HEK293 (cell line): ENCODE measurements around the gene NUDT3.

Source experiments
- ATF2 ChIP-seq: fragments of 450-650 bp; formaldehyde crosslinking; IDR thresholded peaks from 2 replicates; pipeline ENCODE4 v1.5.1; 2016; ENCODE audit warnings: missing biosample characterization, missing genetic modification characterization, low read depth
- GFI1B ChIP-seq: fragments of 450-650 bp; formaldehyde crosslinking; IDR thresholded peaks from 2 replicates; pipeline ENCODE4 v1.5.1; 2016; ENCODE audit warnings: missing biosample characterization, missing genetic modification characterization
- KLF1 ChIP-seq: fragments of 450-650 bp; formaldehyde crosslinking; IDR thresholded peaks from 2 replicates; pipeline ENCODE4 v1.5.1; 2016; ENCODE audit warnings: missing biosample characterization, missing genetic modification characterization
- MYNN ChIP-seq: fragments of 450-650 bp; formaldehyde crosslinking; IDR thresholded peaks from 2 replicates; pipeline ENCODE4 v1.5.1; 2016; ENCODE audit warnings: missing biosample characterization, missing genetic modification characterization, borderline replicate concordance
- PRDM4 ChIP-seq: fragments of 450-650 bp; formaldehyde crosslinking; IDR thresholded peaks from 2 replicates; pipeline ENCODE4 v1.5.1; 2017; ENCODE audit warnings: missing biosample characterization, missing genetic modification characterization
- REST ChIP-seq: fragments of 450-650 bp; formaldehyde crosslinking; IDR thresholded peaks from 2 replicates; pipeline ENCODE4 v1.5.1; 2016; ENCODE audit warnings: missing biosample characterization, missing genetic modification characterization
- SETDB1 ChIP-seq: IDR thresholded peaks from one replicate; pipeline ENCODE4 v1.6.1; 2017; ENCODE audit warnings: mild to moderate bottlenecking, low read length, moderate library complexity, mixed read lengths; ENCODE audit not compliant: insufficient read length
- ZBTB7A ChIP-seq: fragments of 450-650 bp; formaldehyde crosslinking; IDR thresholded peaks from 2 replicates; pipeline ENCODE4 v1.5.1; 2016; ENCODE audit warnings: low read depth, missing biosample characterization, missing genetic modification characterization
- ZNF292 ChIP-seq: fragments of 450-650 bp; formaldehyde crosslinking; IDR thresholded peaks from 2 replicates; pipeline ENCODE4 v1.5.1; 2016; ENCODE audit warnings: low read depth, missing biosample characterization, missing genetic modification characterization, borderline replicate concordance
- ZNF404 ChIP-seq: fragments of 450-650 bp; formaldehyde crosslinking; IDR thresholded peaks from 2 replicates; pipeline ENCODE4 v1.5.1; 2017; ENCODE audit warnings: missing biosample characterization, missing genetic modification characterization
- ZNF529 ChIP-seq: fragments of 450-650 bp; formaldehyde crosslinking; IDR thresholded peaks from 2 replicates; pipeline ENCODE4 v1.5.1; 2017; ENCODE audit warnings: missing genetic modification characterization, missing biosample characterization; ENCODE audit not compliant: insufficient replicate concordance
- ZNF623 ChIP-seq: fragments of 450-650 bp; formaldehyde crosslinking; IDR thresholded peaks from 2 replicates; pipeline ENCODE4 v1.5.1; 2016; ENCODE audit warnings: missing biosample characterization, missing genetic modification characterization
- ZNF704 ChIP-seq: fragments of 450-650 bp; formaldehyde crosslinking; IDR thresholded peaks from 2 replicates; pipeline ENCODE4 v1.5.1; 2016; ENCODE audit warnings: missing biosample characterization, missing genetic modification characterization
- TF ChIP-seq, protein P1 (sequence below): fragments of 450-650 bp; formaldehyde crosslinking; IDR thresholded peaks from 2 replicates; pipeline ENCODE4 v1.5.1; 2016; ENCODE audit warnings: missing biosample characterization, missing genetic modification characterization

- no peak for TF ChIP-seq ZNF704 (tag by site-specific recombination)
- TF ChIP-seq, protein P1, sequence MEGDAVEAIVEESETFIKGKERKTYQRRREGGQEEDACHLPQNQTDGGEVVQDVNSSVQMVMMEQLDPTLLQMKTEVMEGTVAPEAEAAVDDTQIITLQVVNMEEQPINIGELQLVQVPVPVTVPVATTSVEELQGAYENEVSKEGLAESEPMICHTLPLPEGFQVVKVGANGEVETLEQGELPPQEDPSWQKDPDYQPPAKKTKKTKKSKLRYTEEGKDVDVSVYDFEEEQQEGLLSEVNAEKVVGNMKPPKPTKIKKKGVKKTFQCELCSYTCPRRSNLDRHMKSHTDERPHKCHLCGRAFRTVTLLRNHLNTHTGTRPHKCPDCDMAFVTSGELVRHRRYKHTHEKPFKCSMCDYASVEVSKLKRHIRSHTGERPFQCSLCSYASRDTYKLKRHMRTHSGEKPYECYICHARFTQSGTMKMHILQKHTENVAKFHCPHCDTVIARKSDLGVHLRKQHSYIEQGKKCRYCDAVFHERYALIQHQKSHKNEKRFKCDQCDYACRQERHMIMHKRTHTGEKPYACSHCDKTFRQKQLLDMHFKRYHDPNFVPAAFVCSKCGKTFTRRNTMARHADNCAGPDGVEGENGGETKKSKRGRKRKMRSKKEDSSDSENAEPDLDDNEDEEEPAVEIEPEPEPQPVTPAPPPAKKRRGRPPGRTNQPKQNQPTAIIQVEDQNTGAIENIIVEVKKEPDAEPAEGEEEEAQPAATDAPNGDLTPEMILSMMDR (tag by site-specific recombination) = no peak
- no peak for TF ChIP-seq ZNF529 (tag by site-specific recombination)
- no peak for TF ChIP-seq ZNF292 (tag by site-specific recombination)
- TF ChIP-seq ZNF623 = no peak
- TF ChIP-seq SETDB1 = no peak
- no peak for TF ChIP-seq GFI1B (tag by site-specific recombination)
- TF ChIP-seq ZBTB7A (tag by site-specific recombination) = no peak
- no peak for TF ChIP-seq KLF1
- no peak for TF ChIP-seq MYNN (tag by site-specific recombination)
- TF ChIP-seq ATF2 (tag by site-specific recombination) = no peak
- no peak for TF ChIP-seq ZNF404
- TF ChIP-seq PRDM4 = no peak
- no peak for TF ChIP-seq REST (tag by site-specific recombination)
These were observed 156.9 kb downstream of the NUDT3 start for GRCh38 chr6:34235307-34236130.
